Cortex of kidney (tissue), 1 donor: ENCODE data around the gene EXT2.

Source experiments
- DNase-seq: peaks from one replicate; lab custom pipeline; 2025; lab: John Stamatoyannopoulos, UW

EXT2 gene

DNA sequence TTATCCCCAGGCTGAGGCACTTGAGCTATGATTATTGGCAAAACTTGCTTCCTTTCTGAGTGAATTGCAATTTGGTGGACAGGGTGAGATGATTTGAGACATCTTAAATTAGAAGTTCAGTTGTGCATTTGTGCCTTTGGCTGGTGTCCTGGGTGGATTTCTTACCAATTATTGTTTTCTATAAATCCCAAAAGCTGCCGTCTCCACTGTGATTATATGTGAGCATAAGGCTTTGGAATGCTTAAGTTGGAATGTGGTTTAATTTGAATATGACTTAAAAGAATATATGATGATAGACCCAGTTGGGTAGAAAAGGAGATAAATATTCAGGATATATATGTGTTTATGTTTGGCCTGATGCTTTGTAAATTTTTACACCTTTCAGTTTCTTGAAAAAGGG lies 70.0 kb downstream of the EXT2 start:
- DNase-seq, result no peak

DNA sequence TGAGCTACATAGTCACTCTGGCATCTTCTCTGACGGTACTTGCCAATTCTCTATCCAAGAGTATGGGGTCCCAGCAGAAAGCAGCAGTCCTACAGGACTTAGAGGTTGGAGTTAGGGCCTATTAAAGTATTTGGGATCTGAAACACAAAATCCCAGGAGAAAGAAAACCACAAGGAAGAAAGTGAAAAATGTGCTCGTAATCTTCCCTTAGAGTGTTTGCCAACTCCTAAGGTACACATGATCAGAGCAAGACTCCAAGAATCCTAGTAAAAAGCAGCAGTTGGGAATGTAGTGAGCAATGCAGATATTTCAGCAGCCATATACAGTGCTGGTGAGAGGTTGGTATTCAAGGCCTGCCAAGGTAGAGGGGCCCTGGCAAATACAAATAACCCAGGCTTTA lies 71.6 kb downstream of the EXT2 start:
- no peak for DNase-seq

DNA sequence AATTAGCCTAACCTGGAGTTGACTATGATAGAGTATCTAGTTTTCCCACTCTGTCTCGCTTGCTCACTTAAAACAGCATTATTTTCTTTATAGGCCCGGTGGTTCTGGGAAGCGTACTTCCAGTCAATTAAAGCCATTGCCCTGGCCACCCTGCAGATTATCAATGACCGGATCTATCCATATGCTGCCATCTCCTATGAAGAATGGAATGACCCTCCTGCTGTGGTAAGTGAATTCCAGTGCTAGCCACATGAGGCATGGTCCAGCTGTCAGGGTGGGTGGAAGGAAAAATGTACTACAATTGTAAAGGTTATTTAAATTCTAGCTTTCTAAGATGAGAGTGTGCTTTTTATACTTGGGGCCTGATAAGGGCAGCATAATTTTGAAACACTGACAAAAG lies 76.0 kb downstream of the EXT2 start:
- DNase-seq, result no peak

DNA sequence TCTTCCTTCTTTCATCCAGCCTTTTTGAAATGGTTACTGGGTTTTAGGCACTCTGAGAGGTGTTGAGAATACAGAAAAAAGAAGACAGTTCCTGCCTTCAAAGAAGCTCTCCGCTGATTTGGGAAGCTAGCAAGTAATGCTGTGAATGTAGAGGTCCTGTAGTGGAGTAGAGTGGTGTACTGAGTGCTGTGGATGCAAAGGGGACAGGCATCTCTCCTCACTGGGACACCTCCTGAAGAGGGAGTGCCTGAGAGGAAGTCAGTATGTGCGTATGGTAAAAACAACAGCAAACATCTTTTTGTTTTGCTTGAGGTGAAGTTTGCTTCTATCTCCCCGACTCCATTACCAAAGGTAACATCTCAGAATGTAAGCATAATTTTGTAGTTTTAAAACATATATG lies 77.5 kb downstream of the EXT2 start:
- DNase-seq, result no peak

- DNase-seq, result no peak
Measured at GRCh38 chr11:44174842-44175241, 79.4 kb downstream of the EXT2 start.

GRCh38 chr11:44176546-44177213 lies 81.2 kb downstream of the EXT2 start:
- no peak for DNase-seq

- DNase-seq, result no peak
Measured at GRCh38 chr11:44177905-44178304, 82.4 kb downstream of the EXT2 start.

- no peak for DNase-seq
Measured at GRCh38 chr11:44178381-44178780, 82.9 kb downstream of the EXT2 start.

DNA sequence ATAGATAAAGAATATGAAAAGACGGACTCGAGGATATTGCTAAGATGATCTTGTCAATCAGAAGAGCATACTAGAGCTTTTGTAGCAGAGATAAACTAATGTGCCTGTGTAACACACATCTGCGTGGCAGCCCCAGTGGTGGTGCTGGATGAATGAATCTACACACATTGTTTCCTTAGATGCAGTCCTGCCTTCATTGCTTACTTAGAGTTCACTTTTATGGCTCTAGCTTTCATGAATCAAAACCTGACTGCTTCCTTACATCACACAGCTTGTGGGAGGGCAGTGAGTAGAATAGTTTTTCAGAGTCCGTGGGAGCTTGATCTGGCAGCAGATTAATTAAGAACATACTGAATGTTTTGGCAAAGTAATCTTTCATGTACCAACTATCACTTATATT lies 83.7 kb downstream of the EXT2 start:
- no peak for DNase-seq

- no peak for DNase-seq
Measured at GRCh38 chr11:44180107-44180506, 84.6 kb downstream of the EXT2 start.

GRCh38 chr11:44185522-44185921 lies 90.0 kb downstream of the EXT2 start:
- no peak for DNase-seq

DNA sequence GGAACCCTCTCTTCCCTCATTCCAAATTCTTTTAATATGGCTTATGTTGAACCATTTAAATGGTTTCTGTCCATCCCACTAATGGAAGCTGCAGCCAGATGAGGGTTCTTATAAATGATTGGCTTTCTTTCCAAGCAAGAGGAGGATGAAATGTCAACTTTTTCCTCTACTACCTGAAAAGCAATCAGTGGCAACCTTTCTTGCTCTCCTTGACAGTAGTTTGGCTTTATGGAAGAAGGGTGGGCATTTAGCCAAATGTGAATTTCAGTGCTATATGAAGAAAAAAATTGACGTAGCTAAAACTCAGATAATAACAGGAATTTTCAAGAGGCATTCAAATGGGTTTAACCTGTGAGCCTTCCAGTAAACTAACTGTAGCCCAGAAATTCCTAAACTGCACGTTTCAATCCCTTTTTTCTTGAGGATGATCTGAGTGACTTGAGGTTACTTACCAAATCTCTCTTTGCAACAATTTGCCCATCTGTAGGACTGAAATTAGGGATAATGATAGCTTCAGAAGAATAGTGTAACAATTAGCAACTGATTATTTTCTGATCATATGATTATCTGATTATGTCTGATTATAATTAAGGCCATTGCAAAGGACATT lies 90.9 kb downstream of the EXT2 start:
- DNase-seq, result no peak

- DNase-seq, result no peak
Measured at GRCh38 chr11:44188643-44189042, 93.2 kb downstream of the EXT2 start.

DNA sequence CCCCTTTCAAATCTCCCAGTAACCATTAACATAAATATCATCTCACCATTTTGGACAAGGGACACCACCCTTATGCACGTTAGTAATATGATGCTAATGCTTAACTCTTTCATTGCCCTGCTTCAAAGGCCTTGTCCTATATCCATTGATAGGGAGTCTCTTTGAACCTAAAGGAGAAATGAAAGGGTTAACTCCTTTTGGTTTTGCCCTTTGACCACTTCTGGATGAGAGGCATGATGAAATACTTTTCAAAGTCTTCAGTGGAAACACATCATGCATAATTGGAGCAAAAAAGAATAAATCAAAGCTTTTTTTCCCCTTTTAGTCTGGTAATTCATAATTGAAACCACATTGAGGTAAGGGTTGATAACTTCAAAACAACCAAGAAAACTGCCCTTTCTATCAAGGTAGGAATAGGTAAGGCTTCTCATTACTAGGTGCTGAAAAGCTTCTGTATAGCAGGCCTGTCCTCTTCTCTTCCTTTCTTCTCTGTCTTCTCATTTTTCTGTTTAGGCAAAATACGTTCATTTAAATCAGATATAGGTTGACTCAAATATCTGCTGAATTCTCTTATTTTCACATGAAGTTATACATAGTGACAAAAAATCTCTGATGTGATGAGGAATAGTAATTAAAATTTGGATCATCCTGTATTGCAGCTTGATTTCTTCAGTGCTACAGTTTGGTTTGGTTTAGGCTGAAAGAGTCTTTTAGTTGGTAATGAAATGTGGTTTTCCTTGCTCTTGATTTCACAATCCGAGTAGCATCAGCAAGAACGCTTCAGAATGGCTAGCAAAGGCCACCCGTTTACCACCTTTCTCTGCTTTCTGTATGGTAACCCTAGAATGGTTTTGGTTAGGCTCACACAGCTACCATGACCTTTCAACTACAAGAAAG lies 94.8 kb downstream of the EXT2 start:
- DNase-seq, result no peak

GRCh38 chr11:44190883-44191230 lies 95.4 kb downstream of the EXT2 start:
- DNase-seq, result no peak

DNA sequence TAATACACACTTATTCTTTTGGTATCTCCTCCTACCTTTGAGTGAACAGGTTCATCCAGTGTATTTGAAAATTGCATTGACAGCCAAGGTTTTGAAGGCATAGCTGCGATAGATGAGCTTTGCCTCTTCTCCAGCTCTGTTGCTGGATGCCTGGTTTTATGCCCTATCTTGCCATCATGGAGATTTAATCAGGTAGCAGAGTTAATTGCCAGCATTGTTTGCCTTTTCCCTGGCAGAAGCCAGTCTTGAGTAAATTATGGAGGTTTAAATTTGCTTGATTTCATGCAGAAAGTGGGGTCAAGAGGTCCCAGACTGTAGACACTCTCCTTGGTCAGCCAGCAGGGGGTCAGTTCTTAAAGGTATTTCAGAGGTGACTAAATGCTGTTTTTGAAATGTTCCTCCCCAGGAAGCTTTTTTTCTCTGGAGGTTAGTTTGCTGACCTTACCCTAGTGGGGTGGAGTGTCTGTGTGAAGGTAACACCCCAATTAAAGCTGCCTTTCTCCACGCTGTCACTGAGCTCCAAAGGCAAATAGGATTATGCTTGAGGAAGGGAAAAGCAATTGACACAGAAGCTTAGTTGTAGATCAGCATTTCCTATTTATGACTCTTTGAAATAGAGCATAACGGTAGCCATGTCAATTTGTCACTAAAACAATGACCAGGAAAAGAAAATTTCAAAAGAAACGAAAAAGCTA lies 96.0 kb downstream of the EXT2 start:
- DNase-seq, result no peak

DNA sequence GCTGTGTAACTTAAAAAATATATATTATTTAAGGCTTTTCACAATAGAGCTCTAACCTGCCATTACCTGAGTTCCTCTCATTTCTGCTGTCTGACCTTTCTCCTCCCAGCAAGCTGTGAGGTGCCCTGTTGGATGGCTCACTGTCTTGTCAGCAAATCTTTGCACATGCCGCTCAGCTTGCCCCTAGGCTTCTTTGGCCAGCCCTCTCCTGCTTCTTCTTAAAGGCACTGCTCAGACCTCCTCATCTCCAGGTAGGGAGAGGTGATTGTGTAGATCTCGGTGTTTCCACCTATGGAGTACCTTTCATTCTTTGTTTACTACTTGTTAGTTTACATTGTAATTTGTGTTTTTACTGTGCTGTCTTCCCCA lies 96.5 kb downstream of the EXT2 start:
- no peak for DNase-seq

DNA sequence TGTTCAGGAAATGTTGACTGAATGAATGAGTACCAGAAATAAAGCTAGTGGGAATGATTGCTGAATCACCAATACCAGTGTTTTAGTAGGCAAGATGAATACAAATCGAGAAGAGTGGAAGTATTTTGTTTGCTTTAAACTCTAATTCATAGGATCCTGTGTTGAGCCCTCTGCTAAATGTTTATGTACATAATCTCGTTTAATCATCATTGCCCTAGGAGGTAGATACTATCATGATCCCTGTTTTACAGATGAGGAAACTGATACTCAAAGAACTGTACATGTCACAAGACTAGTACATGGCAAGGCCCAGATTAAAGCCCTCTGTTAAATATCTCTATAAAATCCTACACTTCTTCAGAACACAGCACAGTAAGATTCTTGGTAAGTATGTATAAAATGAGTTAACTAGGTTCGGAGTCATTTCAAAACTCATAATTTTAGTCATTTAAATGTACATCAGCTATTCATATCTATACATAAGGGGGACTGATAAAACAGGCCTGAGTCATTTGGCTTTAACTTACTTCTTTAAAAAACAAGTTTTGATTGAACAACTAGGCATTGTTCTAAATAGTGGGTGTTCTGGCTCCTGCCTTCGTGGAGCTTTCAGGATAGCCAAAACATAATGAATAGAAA lies 97.1 kb downstream of the EXT2 start:
- DNase-seq, result no peak

- DNase-seq, result no peak
Measured at GRCh38 chr11:44193856-44194255, 98.4 kb downstream of the EXT2 start.

- no peak for DNase-seq
Measured at GRCh38 chr11:44198146-44198724, 102.8 kb downstream of the EXT2 start.

GRCh38 chr11:44199298-44199697 lies 103.8 kb downstream of the EXT2 start:
- no peak for DNase-seq

GRCh38 chr11:44199816-44200215 lies 104.3 kb downstream of the EXT2 start:
- no peak for DNase-seq
